Keratinocyte (primary cell): ENCODE measurements around the gene TRPT1. TPM values are rescaled to one million over a fixed set of nuclear protein-coding genes. Genes with fewer than 3 reads are reported as not detected.

Experiments
- DNase-seq: peaks from one replicate; pipeline ENCODE4 v3.0.0-alpha.2; 2011; ENCODE audit warnings: low read depth, missing footprints, low spot score
- FAIRE-seq: peaks from 2 replicates; lab custom pipeline; 2011; peaks lifted over from hg19 to GRCh38; lab: Jason Lieb, UNC
- H2AFZ ChIP-seq: 2 replicates; pipeline ENCODE4 v1.6.0; 2012; ENCODE audit warnings: low read length, control low read depth, inconsistent platforms; ENCODE audit not compliant: control insufficient read depth
- H3K27ac ChIP-seq: 2 replicates; pipeline ENCODE4 v1.5.1; 2011; ENCODE audit warnings: low read length; ENCODE audit not compliant: control insufficient read depth, insufficient read depth
- H3K27me3 ChIP-seq: 3 replicates; pipeline ENCODE4 v1.6.0; 2011; ENCODE audit warnings: low read length; ENCODE audit not compliant: control insufficient read depth, insufficient read depth; ENCODE audit errors: extremely low read depth
- H3K36me3 ChIP-seq, 2 experiments: 2 replicates in 1 of 2; 3 replicates in 1 of 2; pipeline ENCODE4 v1.5.1; 2011; ENCODE audit warnings: low read length in 2 of 2, mild to moderate bottlenecking in 1 of 2; ENCODE audit not compliant: control insufficient read depth in 2 of 2, insufficient read depth in 2 of 2; ENCODE audit errors: extremely low read depth in 1 of 2
- H3K4me1 ChIP-seq: 3 replicates; pipeline ENCODE4 v1.5.1; 2011; ENCODE audit warnings: low read length; ENCODE audit not compliant: control insufficient read depth, insufficient read depth; ENCODE audit errors: extremely low read depth
- H3K4me2 ChIP-seq: 3 replicates; pipeline ENCODE4 v1.6.0; 2011; ENCODE audit warnings: low read depth, low read length; ENCODE audit not compliant: control insufficient read depth, insufficient read depth; ENCODE audit errors: extremely low read depth
- H3K4me3 ChIP-seq, 3 experiments: fragments of 200-600 bp in 1 of 3; sonication (generic) in 1 of 3; 2 replicates in 2 of 3; 3 replicates in 1 of 3; pipeline ENCODE4 v1.5.1; 2011 to 2016; ENCODE audit warnings: low read length in 3 of 3, mild to moderate bottlenecking in 3 of 3, control low read depth in 2 of 3, inconsistent platforms in 1 of 3, low read depth in 1 of 3, mixed read lengths in 1 of 3, mixed run types in 1 of 3, moderate library complexity in 1 of 3; ENCODE audit not compliant: control insufficient read depth in 2 of 3, insufficient read depth in 2 of 3; ENCODE audit errors: extremely low read depth in 1 of 3
- H3K79me2 ChIP-seq: 2 replicates; pipeline ENCODE4 v1.6.0; 2012; ENCODE audit warnings: low read length; ENCODE audit not compliant: control insufficient read depth, insufficient read depth
- H3K9ac ChIP-seq: 3 replicates; pipeline ENCODE4 v1.6.0; 2011; ENCODE audit warnings: low read length; ENCODE audit not compliant: control insufficient read depth, insufficient read depth; ENCODE audit errors: extremely low read depth
- H3K9me1 ChIP-seq: 3 replicates; pipeline ENCODE4 v1.6.0; 2011; ENCODE audit warnings: low read length; ENCODE audit not compliant: control insufficient read depth, insufficient read depth; ENCODE audit errors: extremely low read depth
- H3K9me3 ChIP-seq: 2 replicates; pipeline ENCODE4 v1.5.1; 2012; ENCODE audit warnings: low read depth, low read length; ENCODE audit not compliant: control insufficient read depth
- H4K20me1 ChIP-seq: 3 replicates; pipeline ENCODE4 v1.6.0; 2011; ENCODE audit warnings: low read length; ENCODE audit not compliant: control insufficient read depth, insufficient read depth; ENCODE audit errors: extremely low read depth
- EZH2 ChIP-seq: IDR thresholded peaks from one replicate; pipeline ENCODE4 v1.6.1; 2012; ENCODE audit warnings: inconsistent platforms, mild to moderate bottlenecking, low read length, moderate library complexity
- dilution Hi-C: fragments of 300-500 bp; cut with MboI; formaldehyde crosslinking; loops from one replicate; pipeline ENCODE4 v1.7.0; 2020; ENCODE audit warnings: low sequenced_read_pairs; ENCODE audit not compliant: extremely low pct_ligation_motif_present
- polyA plus RNA-seq, 5 experiments: library from polyadenylated mRNA; depleted of rRNA in 3 of 5; stranded (reverse) in 3 of 5; stranded (forward) in 1 of 5; unstranded in 1 of 5; fragments of >200 nt; gene quantifications; 1 replicate in 1 of 5; 2 replicates in 3 of 5; 3 replicates in 1 of 5; pipeline versions ENCODE4 v1.2.1 to v1.2.3, GENCODE V29; 2011 to 2012; ENCODE audit warnings: missing spikeins in 2 of 5, low read depth in 1 of 5, low replicate concordance in 1 of 5
- TF ChIP-seq, protein P1 (sequence below), 3 experiments: IDR thresholded peaks in 1 of 3; conservative IDR thresholded peaks in 1 of 3; optimal IDR thresholded peaks in 1 of 3; 2 replicates in 2 of 3; 3 replicates in 1 of 3; pipeline versions ENCODE3 to v1.5.1; 2011; ENCODE audit warnings: low read length in 3 of 3, mild to moderate bottlenecking in 3 of 3, moderate library complexity in 2 of 3, control low read depth in 1 of 3, inconsistent platforms in 1 of 3; ENCODE audit not compliant: insufficient read depth in 2 of 3; ENCODE audit errors: extremely low read depth in 1 of 3

Gene TRPT1
- polyA plus RNA-seq, 1 donor (not counting 4 experiments of a cell fraction or from before 2014, with no cell fraction given), result 15.5 TPM

DNA sequence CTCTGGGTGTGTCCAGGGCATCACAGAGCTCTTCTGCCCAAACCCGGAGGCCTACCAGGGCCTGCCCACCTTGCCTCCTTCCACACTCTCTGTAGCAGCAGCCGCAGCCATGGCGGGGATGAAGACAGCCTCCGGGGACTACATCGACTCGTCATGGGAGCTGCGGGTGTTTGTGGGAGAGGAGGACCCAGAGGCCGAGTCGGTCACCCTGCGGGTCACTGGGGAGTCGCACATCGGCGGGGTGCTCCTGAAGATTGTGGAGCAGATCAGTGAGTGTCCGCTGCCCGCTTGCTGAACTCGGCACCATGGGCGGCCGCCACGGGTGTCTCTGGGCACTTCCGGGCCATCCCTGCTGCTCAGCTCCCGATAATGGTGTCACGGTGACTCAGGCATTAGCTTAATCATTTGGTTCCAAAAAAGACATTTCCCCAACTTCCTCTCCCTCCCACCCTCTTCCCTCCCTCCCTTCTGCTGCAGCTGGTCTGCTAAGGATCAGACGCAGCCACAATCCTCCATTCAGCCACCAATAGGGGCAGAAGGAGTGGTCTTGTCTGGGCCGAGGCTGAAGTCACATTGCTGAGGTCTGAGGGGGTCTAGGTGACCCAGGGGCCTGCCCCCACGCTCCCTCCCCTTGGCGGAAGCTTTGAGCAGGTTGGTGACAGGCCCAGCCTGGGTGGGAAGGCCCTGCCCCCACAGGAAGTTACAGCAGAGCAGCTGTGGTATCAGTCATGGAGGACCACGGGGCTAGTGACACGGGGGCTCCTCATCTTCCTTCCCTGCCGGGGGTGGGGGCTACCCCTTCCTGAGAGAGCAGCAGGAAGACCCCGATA lies 18.5 kb downstream of the TRPT1 start:
- H3K27me3 ChIP-seq, result no peaks in the 10 kb centered on the region
- no peaks in the 10 kb centered on the region for H3K79me2 ChIP-seq
- peaks cover 14% of the 10 kb centered on the region for H4K20me1 ChIP-seq
- no peak overlapping the region for H3K9ac ChIP-seq
- no peak overlapping the region for H3K4me2 ChIP-seq
- DNase-seq (no peak), FAIRE-seq (no peak)
- H3K9me1 ChIP-seq, result no peaks in the 10 kb centered on the region
- no peaks in the 10 kb centered on the region for H3K4me1 ChIP-seq
- H3K9me3 ChIP-seq, result no peaks in the 10 kb centered on the region
- H3K36me3 ChIP-seq, result peaks cover 31 to 37% of the 10 kb centered on the region in 2 experiments
- H3K4me3 ChIP-seq, result no peak overlapping the region
- dilution Hi-C loops, result no loop called here
- no peak overlapping the region for H3K27ac ChIP-seq
- TF ChIP-seq, protein P1, sequence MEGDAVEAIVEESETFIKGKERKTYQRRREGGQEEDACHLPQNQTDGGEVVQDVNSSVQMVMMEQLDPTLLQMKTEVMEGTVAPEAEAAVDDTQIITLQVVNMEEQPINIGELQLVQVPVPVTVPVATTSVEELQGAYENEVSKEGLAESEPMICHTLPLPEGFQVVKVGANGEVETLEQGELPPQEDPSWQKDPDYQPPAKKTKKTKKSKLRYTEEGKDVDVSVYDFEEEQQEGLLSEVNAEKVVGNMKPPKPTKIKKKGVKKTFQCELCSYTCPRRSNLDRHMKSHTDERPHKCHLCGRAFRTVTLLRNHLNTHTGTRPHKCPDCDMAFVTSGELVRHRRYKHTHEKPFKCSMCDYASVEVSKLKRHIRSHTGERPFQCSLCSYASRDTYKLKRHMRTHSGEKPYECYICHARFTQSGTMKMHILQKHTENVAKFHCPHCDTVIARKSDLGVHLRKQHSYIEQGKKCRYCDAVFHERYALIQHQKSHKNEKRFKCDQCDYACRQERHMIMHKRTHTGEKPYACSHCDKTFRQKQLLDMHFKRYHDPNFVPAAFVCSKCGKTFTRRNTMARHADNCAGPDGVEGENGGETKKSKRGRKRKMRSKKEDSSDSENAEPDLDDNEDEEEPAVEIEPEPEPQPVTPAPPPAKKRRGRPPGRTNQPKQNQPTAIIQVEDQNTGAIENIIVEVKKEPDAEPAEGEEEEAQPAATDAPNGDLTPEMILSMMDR (optimal IDR thresholded peaks at IDR 0.05 in 1 of 3, IDR thresholded peaks at IDR 0.05 in 1 of 3, conservative IDR thresholded peaks at IDR 0.05 in 1 of 3; ENCODE audit: extremely low read depth in 1 of 3, insufficient read depth in 2 of 3, low read length in 3 of 3), result no peak
- no peak for TF ChIP-seq EZH2
- H2AFZ ChIP-seq, result no peak overlapping the region

DNA sequence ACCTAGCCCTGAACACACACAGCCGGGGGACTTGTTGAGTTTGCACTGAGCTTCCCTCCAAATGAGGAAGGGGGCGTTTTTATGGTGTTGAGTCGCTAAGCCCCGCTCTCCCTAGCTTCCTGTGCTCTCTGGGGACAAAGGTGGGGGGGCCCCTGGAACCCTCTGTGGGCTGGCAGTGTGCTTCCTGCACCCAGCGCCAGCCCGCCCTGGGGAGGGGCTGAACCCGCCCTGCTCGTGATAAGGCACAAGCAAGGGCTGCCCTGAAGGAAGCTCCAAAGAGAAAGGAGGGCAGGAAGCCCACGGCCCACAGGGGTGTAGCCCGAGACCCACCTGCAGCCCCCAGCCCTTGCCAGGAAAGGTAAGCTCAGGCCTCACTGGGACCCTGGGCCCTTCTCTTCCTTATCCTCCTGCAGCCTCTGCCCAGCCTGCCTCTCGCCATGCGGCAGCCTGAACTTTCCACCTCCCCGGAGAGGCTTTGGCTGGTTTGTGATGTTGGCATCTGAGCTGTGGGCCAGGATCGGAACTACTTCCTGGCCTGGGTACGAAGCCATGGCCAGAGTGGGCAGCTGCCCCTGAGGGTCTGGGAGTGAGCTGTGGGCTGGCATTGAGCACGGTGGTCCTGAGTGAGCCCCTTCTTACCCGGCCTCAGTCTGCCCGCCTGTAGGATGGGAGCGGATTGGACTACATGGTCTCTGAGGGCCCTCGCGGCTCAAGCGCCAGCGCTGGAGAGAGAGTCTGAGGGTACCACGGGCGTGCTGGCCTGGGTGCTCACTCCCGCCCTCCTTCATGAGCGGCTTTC lies 19.3 kb downstream of the TRPT1 start, which contains the start of gene FERMT3:
Gene FERMT3 (plus strand): TSS at position 265 of the 799 bp plus-strand sequence. CDS start 644 bp downstream, outside the sequence.
- H3K4me2 ChIP-seq, result no peak within 1 kb of the TSS
- no peak within 1 kb of the TSS for H3K9ac ChIP-seq
- no peaks in the 10 kb centered on the region for H3K27me3 ChIP-seq
- no peaks in the 10 kb centered on the region for H3K9me3 ChIP-seq
- DNase-seq (no peak), FAIRE-seq (no peak)
- dilution Hi-C loops, result no loop called here
- H2AFZ ChIP-seq, result no peak within 1 kb of the TSS
- H3K27ac ChIP-seq, result no peak within 1 kb of the TSS
- peaks cover 17% of the 10 kb centered on the region for H4K20me1 ChIP-seq
- no peak within 1 kb of the TSS for H3K4me3 ChIP-seq
- TF ChIP-seq EZH2, result no peak
- TF ChIP-seq, protein P1 (optimal IDR thresholded peaks at IDR 0.05 in 1 of 3, IDR thresholded peaks at IDR 0.05 in 1 of 3, conservative IDR thresholded peaks at IDR 0.05 in 1 of 3; ENCODE audit: extremely low read depth in 1 of 3, insufficient read depth in 2 of 3, low read length in 3 of 3), result no peak
- no peaks in the 10 kb centered on the region for H3K4me1 ChIP-seq
- H3K79me2 ChIP-seq, result no peaks in the 10 kb centered on the region
- H3K36me3 ChIP-seq, result peaks cover 31 to 33% of the 10 kb centered on the region in 2 experiments
- no peaks in the 10 kb centered on the region for H3K9me1 ChIP-seq
